ENCODE data around the gene PLEKHA5. TPM values are rescaled to one million over a fixed set of nuclear protein-coding genes. Genes with fewer than 3 reads are reported as not detected.

PLEKHA5 gene
- total RNA-seq, 4 donors from 2014 or later: 26.9 to 78.0 (median 39.6) TPM

- Histone ChIP-seq H3K4me3 (no peak overlapping the region), H3K36me3 (no peaks in the 10 kb centered on the region), H3K4me1 (peaks cover 0 to 5% (median 2%) of the 10 kb centered on the region in 4 donors), H3K9me3 (no peaks in the 10 kb centered on the region), H3K27me3 (no peaks in the 10 kb centered on the region), H3K27ac (no peak overlapping the region)
- intact Hi-C loops (cut with DNase I; ENCODE audit: low total_unique reads): no loop called here
- TF ChIP-seq CTCF (IDR thresholded peaks at IDR 0.05) (no peak), POLR2AphosphoS5 (IDR thresholded peaks at IDR 0.05) (no peak), POLR2A (IDR thresholded peaks at IDR 0.05) (no peak), EP300 (IDR thresholded peaks at IDR 0.05; ENCODE audit: low read depth) (no peak)
- in situ Hi-C loops (cut with MboI; ENCODE audit: low pct_ligation_motif_present in 1 of 4, low pct_unique_long_range_greater_than_20kb in 1 of 4, low sequenced_read_pairs in 3 of 4): no loop called here
- DNase-seq: no peak
- 72 to 85% methylated on average over 2 of the region's 2 CpGs for WGBS, 2 donors (ENCODE audit: low coverage in 1 of 2)
Measured at GRCh38 chr12:19209661-19210060, 80.1 kb downstream of the PLEKHA5 start.

GRCh38 chr12:19211802-19212201, 82.3 kb downstream of the PLEKHA5 start:
- in situ Hi-C loops (cut with MboI; ENCODE audit: low pct_ligation_motif_present in 1 of 4, low pct_unique_long_range_greater_than_20kb in 1 of 4, low sequenced_read_pairs in 3 of 4) (no loop called here), intact Hi-C loops (cut with DNase I; ENCODE audit: low total_unique reads) (no loop called here)
- no peak overlapping the region for H3K27ac ChIP-seq
- no peaks in the 10 kb centered on the region for H3K27me3 ChIP-seq
- no peak overlapping the region for H3K4me3 ChIP-seq
- WGBS, 2 donors (ENCODE audit: low coverage in 1 of 2): 85 to 90% methylated on average over 3 to 4 of the region's 4 CpGs
- no peak for DNase-seq
- H3K4me1 ChIP-seq: no peaks in the 10 kb centered on the region
- TF ChIP-seq POLR2A (IDR thresholded peaks at IDR 0.05): no peak
- no peak for TF ChIP-seq POLR2AphosphoS5 (IDR thresholded peaks at IDR 0.05)
- TF ChIP-seq EP300 (IDR thresholded peaks at IDR 0.05; ENCODE audit: low read depth): no peak
- TF ChIP-seq CTCF (IDR thresholded peaks at IDR 0.05): no peak
- H3K9me3 ChIP-seq: no peaks in the 10 kb centered on the region
- no peaks in the 10 kb centered on the region for H3K36me3 ChIP-seq

- no peaks in the 10 kb centered on the region for H3K27me3 ChIP-seq
- in situ Hi-C loops (cut with MboI; ENCODE audit: low pct_ligation_motif_present in 1 of 4, low pct_unique_long_range_greater_than_20kb in 1 of 4, low sequenced_read_pairs in 3 of 4): no loop called here
- no peaks in the 10 kb centered on the region for H3K9me3 ChIP-seq
- no peak for DNase-seq
- no peaks in the 10 kb centered on the region for H3K36me3 ChIP-seq
- intact Hi-C loops (cut with DNase I; ENCODE audit: low total_unique reads): no loop called here
- no peaks in the 10 kb centered on the region for H3K4me1 ChIP-seq
- 83 to 95% methylated on average over 5 to 9 of the region's 9 CpGs for WGBS, 2 donors (ENCODE audit: low coverage in 1 of 2)
- no peak overlapping the region for H3K4me3 ChIP-seq
- H3K27ac ChIP-seq: no peak overlapping the region
- no peak for TF ChIP-seq EP300 (IDR thresholded peaks at IDR 0.05; ENCODE audit: low read depth)
- TF ChIP-seq POLR2A (IDR thresholded peaks at IDR 0.05): no peak
- no peak for TF ChIP-seq POLR2AphosphoS5 (IDR thresholded peaks at IDR 0.05)
- TF ChIP-seq CTCF (IDR thresholded peaks at IDR 0.05): no peak
Measured at GRCh38 chr12:19212245-19212644, 82.7 kb downstream of the PLEKHA5 start.

GRCh38 chr12:19214020-19214419, 84.5 kb downstream of the PLEKHA5 start:
- no peaks in the 10 kb centered on the region for H3K9me3 ChIP-seq
- H3K4me1 ChIP-seq: no peaks in the 10 kb centered on the region
- TF ChIP-seq EP300 (IDR thresholded peaks at IDR 0.05; ENCODE audit: low read depth): no peak
- no peaks in the 10 kb centered on the region for H3K27me3 ChIP-seq
- no peaks in the 10 kb centered on the region for H3K36me3 ChIP-seq
- no peak overlapping the region for H3K27ac ChIP-seq
- no peak for DNase-seq
- in situ Hi-C loops (cut with MboI; ENCODE audit: low pct_ligation_motif_present in 1 of 4, low pct_unique_long_range_greater_than_20kb in 1 of 4, low sequenced_read_pairs in 3 of 4): no loop called here
- no peak overlapping the region for H3K4me3 ChIP-seq
- intact Hi-C loops (cut with DNase I; ENCODE audit: low total_unique reads): no loop called here
- WGBS, 2 donors (ENCODE audit: low coverage in 1 of 2): 89 to 92% methylated on average over 1 of the region's 1 CpG

- no peaks in the 10 kb centered on the region for H3K27me3 ChIP-seq
- no peaks in the 10 kb centered on the region for H3K36me3 ChIP-seq
- intact Hi-C loops (cut with DNase I; ENCODE audit: low total_unique reads): no loop called here
- H3K9me3 ChIP-seq: no peaks in the 10 kb centered on the region
- in situ Hi-C loops (cut with MboI; ENCODE audit: low pct_ligation_motif_present in 1 of 4, low pct_unique_long_range_greater_than_20kb in 1 of 4, low sequenced_read_pairs in 3 of 4): no loop called here
- no peak overlapping the region for H3K27ac ChIP-seq
- DNase-seq: no peak
- TF ChIP-seq POLR2AphosphoS5 (IDR thresholded peaks at IDR 0.05) (no peak), POLR2A (IDR thresholded peaks at IDR 0.05) (no peak), CTCF (IDR thresholded peaks at IDR 0.05) (no peak), EP300 (IDR thresholded peaks at IDR 0.05; ENCODE audit: low read depth) (no peak)
- no peak overlapping the region for H3K4me3 ChIP-seq
- WGBS, 2 donors (ENCODE audit: low coverage in 1 of 2): 67 to 76% methylated on average over 3 of the region's 3 CpGs
- no peaks in the 10 kb centered on the region for H3K4me1 ChIP-seq
Measured at GRCh38 chr12:19215115-19215514, 85.6 kb downstream of the PLEKHA5 start.
